NB4 (cell line): ENCODE measurements around the gene KCNH6.

Experiments
- POLR2A ChIP-seq: IDR thresholded peaks from 2 replicates; pipeline ENCODE4 v1.6.1; 2011; ENCODE audit warnings: mild to moderate bottlenecking; ENCODE audit not compliant: insufficient read length; ENCODE audit errors: extremely low read depth
- TF ChIP-seq, protein P1 (sequence below): IDR thresholded peaks from 2 replicates; pipeline ENCODE4 v1.6.1; 2011; ENCODE audit warnings: low read depth, low read length
- TF ChIP-seq, protein P2 (sequence below): IDR thresholded peaks from one replicate; pipeline ENCODE4 v1.5.1; 2012; ENCODE audit warnings: low read depth, low read length

- TF ChIP-seq, protein P1, sequence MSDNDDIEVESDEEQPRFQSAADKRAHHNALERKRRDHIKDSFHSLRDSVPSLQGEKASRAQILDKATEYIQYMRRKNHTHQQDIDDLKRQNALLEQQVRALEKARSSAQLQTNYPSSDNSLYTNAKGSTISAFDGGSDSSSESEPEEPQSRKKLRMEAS, result no peak
- TF ChIP-seq, protein P2, sequence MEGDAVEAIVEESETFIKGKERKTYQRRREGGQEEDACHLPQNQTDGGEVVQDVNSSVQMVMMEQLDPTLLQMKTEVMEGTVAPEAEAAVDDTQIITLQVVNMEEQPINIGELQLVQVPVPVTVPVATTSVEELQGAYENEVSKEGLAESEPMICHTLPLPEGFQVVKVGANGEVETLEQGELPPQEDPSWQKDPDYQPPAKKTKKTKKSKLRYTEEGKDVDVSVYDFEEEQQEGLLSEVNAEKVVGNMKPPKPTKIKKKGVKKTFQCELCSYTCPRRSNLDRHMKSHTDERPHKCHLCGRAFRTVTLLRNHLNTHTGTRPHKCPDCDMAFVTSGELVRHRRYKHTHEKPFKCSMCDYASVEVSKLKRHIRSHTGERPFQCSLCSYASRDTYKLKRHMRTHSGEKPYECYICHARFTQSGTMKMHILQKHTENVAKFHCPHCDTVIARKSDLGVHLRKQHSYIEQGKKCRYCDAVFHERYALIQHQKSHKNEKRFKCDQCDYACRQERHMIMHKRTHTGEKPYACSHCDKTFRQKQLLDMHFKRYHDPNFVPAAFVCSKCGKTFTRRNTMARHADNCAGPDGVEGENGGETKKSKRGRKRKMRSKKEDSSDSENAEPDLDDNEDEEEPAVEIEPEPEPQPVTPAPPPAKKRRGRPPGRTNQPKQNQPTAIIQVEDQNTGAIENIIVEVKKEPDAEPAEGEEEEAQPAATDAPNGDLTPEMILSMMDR, result no peak
- no peak for TF ChIP-seq POLR2A
These were observed 5.0 kb downstream of the KCNH6 start for GRCh38 chr17:63528183-63528582.
